Measurements from ENCODE around the gene CD84.
"Not testable (repeated sequence)": the region's sequence is repeated elsewhere in the genome, so short reads cannot be mapped to it uniquely, and the experiment has no call there.

The CD84 gene

DNA sequence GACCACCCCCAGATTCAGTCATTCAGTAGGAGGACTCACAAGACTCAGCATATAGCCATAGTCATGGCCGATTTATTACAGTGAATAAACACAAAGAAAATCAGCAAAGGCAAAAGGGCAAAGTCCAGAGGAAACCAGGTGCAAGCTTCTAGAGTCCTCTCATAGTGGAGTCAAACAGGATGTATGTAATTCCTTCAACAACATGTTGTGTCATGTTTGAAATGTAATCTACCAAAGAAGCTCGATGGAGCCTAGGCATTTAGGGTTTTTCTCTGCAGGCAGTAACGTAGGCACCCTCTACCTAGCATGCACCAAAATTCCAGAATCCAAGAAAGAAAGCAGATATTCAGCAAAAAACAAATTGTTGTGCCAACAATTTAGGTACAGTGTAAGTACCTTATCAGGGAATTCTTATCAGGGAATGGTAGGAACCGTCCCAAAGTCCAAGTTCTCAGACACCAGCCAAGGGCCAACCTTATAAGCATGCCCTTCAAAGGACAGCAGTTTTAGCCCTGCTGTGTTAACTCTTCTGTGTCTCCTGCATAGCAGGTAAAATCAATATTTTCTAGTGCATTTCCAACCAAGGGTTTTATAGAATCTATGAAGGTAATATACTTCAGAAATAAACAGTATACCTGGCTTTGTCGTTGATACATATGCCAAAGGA, 40.2 kb downstream of the CD84 start:
- Histone ChIP-seq H3K27me3 (ENCODE audit: insufficient read depth, low read depth, severe bottlenecking) (peaks cover 65% of the 10 kb centered on the region), H3K4me3 (ENCODE audit: low read depth, low read length) (no peak overlapping the region), H3K36me3 (no peaks in the 10 kb centered on the region), H3K9me3 (ENCODE audit: severe bottlenecking) (peaks cover 12% of the 10 kb centered on the region), H3K27ac (no peak overlapping the region)
- DNase-seq: no peak
- TF ChIP-seq, protein P1, sequence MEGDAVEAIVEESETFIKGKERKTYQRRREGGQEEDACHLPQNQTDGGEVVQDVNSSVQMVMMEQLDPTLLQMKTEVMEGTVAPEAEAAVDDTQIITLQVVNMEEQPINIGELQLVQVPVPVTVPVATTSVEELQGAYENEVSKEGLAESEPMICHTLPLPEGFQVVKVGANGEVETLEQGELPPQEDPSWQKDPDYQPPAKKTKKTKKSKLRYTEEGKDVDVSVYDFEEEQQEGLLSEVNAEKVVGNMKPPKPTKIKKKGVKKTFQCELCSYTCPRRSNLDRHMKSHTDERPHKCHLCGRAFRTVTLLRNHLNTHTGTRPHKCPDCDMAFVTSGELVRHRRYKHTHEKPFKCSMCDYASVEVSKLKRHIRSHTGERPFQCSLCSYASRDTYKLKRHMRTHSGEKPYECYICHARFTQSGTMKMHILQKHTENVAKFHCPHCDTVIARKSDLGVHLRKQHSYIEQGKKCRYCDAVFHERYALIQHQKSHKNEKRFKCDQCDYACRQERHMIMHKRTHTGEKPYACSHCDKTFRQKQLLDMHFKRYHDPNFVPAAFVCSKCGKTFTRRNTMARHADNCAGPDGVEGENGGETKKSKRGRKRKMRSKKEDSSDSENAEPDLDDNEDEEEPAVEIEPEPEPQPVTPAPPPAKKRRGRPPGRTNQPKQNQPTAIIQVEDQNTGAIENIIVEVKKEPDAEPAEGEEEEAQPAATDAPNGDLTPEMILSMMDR (IDR thresholded peaks at IDR 0.05; ENCODE audit: low read depth, low read length): no peak

DNA sequence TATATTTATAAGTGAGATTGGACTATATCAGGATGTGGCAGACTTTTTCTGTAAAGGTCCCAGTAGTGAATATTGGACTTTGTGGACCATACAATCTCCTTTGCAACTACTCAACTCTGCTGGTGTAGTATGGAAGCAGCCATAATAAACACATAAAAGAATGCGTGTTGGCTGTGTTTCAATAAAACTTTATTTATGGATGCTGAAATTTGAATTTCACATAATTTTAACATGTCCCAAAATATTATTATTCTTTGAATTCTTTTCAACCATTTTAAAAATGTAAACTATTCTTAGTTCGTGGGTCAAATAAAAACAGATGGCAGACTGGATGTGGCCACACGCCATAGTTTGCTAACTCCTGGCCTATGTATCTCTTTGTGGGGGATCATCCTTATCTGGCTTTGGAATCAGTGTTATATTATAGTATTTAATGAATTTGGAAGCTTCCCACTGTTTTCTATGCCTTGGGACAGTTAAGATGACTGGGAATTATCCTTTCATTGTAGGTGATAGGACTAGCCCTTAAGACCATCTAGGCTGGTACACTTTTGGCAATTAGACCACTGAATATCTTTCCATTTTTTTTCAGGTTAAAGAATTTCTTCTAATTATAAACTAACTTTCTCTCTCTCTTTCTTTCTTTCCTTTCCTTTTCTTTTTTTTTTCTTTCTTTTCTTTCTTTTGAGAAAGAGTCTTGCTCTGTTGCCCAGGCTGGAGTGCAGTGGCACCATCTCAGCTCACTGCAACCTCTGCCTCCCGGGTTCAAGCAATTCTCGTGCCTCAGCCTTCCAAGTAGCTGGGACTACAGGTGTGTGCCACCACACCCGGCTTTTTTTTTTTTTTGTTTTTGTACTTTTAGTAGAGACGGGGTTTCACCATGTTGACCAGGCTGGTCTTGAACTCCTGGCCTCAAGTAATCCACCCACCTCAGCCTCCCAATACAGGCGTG, 41.3 kb downstream of the CD84 start:
- TF ChIP-seq, protein P1 (IDR thresholded peaks at IDR 0.05; ENCODE audit: low read depth, low read length): no peak
- peaks cover 73% of the 10 kb centered on the region for H3K27me3 ChIP-seq (ENCODE audit: insufficient read depth, low read depth, severe bottlenecking)
- no peak for DNase-seq
- no peak overlapping the region for H3K27ac ChIP-seq
- H3K4me3 ChIP-seq (ENCODE audit: low read depth, low read length): no peak overlapping the region
- peaks cover 14% of the 10 kb centered on the region for H3K9me3 ChIP-seq (ENCODE audit: severe bottlenecking)
- no peaks in the 10 kb centered on the region for H3K36me3 ChIP-seq

DNA sequence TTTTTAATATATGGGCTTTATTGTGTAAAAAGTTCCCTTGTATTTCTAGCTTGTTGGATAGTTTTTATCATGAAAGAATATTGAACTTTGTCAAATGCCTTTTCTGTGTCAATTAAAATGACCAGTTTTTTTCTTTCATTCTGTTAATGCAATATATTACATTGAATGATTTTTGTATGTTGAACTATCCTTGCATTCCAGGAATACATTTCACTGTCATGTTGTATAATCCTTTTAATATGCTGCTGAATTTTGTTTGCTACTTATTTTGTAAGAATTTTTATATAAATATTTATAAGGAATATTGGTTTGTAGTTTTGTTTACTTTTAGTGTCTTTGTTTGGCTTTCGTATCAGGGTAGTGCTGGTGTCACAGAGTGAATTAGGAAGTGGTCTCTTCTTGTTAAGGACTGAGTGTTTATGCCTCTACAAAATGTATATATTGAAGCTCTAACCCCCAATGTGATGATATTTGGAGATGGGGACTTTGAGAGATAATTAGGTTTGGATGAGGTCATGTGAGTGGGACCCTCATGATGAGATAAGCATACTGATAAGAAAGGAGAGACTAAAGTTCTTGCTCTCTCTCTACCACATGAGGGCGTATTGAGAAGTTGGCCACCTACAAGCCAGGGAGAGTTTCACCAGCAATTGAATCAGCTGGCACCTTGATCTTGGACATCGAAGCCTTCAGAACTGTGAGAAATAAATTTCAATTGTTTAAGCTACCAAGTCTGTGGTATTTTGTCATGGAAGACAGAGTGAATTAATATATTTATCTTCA, 44.3 kb downstream of the CD84 start:
- Histone ChIP-seq H3K4me3 (ENCODE audit: low read depth, low read length) (no peak overlapping the region), H3K27ac (no peak overlapping the region), H3K9me3 (ENCODE audit: severe bottlenecking) (peaks cover 23% of the 10 kb centered on the region), H3K27me3 (ENCODE audit: insufficient read depth, low read depth, severe bottlenecking) (peaks cover 64% of the 10 kb centered on the region), H3K36me3 (no peaks in the 10 kb centered on the region)
- no peak for DNase-seq
- TF ChIP-seq, protein P1 (IDR thresholded peaks at IDR 0.05; ENCODE audit: low read depth, low read length): peak; percentile 55

DNA sequence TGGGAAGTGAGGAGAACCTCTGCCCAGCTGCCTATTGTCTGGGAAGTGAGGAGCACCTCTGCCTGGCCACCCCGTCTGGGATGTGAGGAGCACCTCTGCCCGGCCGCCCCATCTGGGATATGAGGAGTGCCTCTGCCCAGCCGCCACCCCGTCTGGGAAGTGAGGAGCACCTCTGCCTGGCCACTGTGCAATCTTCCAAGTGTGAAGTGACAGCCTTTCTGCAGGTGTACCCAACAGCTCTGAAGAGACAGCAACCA, 46.8 kb downstream of the CD84 start:
- peaks cover 21% of the 10 kb centered on the region for H3K9me3 ChIP-seq (ENCODE audit: severe bottlenecking)
- peaks cover 66% of the 10 kb centered on the region for H3K27me3 ChIP-seq (ENCODE audit: insufficient read depth, low read depth, severe bottlenecking)
- not testable (repeated sequence) for H3K27ac ChIP-seq; DNase-seq; H3K4me3 ChIP-seq (ENCODE audit: low read depth, low read length); H3K36me3 ChIP-seq

DNA sequence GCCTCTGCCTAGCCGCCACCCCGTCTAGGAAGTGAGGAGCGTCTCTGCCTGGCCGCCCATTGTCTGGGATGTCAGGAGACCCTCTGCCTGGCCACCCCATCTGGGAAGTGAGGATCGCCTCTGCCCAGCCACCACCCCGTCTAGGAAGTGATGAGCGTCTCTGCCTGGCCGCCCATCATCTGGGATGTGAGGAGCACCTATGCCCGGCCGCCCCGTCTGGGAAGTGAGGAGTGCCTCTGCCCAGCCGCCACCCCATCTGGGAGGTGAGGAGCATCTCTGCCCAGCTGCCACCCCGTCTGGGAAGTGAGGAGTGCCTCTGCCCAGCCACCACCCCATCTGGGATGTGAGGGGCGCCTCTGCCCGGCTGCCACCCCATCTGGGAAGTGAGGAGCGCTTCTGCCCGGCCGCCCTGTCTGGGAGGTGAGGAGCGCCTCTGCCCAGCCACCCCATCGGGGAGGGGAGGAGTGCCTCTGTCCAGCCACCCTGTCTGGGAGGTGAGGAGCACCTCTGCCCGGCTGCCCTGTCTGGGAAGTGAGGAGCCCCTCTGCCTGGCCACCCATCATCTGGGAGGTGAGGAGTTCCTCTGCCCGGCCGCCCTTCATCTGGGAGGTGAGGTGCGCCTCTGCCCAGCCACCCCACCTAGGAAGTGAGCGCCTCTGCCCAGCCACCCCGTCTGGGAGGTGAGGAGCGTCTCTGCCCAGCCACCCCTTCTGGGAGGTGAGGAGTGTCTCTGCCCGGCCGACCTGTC, 47.3 kb downstream of the CD84 start:
- H3K27me3 ChIP-seq (ENCODE audit: insufficient read depth, low read depth, severe bottlenecking): peaks cover 65% of the 10 kb centered on the region
- peaks cover 21% of the 10 kb centered on the region for H3K9me3 ChIP-seq (ENCODE audit: severe bottlenecking)
- H3K27ac ChIP-seq; DNase-seq; H3K4me3 ChIP-seq (ENCODE audit: low read depth, low read length); H3K36me3 ChIP-seq: not testable (repeated sequence)

DNA sequence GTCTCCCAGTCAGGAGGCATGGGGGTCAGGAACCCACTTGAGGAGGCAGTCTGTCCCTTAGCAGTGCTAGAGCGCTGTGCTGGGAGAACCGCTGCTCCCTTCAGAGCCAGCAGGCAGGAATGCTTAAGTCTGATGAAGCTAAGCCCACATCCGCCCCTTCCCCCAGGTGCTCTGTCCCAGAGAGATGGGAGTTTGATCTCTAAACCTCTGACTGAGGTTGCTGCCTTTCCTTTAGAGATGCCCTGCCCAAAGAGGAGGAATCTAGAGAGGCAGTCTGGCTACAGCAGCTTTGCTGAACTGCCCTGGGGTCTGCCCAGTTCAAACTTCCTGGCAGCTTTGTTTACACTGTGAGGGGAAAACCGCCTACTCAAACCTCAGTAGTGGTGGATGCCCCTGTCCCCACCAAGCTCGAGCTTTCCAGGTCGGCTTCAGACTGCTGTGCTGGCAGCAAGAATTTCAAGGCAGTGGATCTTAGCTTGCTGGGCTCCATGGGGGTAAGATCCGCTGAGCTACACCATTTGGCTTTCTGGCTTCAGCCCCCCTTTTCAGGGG, 49.8 kb downstream of the CD84 start:
- not testable (repeated sequence) for H3K4me3 ChIP-seq (ENCODE audit: low read depth, low read length); DNase-seq; H3K36me3 ChIP-seq; H3K27ac ChIP-seq
- Histone ChIP-seq H3K27me3 (ENCODE audit: insufficient read depth, low read depth, severe bottlenecking) (peaks cover 65% of the 10 kb centered on the region), H3K9me3 (ENCODE audit: severe bottlenecking) (peaks cover 11% of the 10 kb centered on the region)

DNA sequence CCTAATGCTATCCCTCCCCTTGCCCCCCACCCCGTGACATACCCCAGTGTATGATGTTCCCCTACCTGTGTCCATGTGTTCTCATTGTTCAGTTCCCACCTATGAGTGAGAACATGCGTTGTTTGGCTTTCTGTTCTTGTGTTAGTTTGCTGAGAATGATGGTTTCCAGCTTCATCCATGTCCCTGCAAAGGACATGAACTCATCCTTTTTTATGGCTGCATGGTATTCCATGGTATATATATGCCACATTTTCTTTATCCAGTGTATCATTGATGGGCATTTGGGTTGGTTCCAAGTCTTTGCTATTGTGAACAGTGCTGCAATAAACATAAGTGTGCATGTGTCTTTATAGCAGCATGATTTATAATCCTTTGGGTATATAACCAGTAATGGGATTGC, 55.5 kb downstream of the CD84 start:
- H3K36me3 ChIP-seq; H3K9me3 ChIP-seq (ENCODE audit: severe bottlenecking); DNase-seq; H3K27ac ChIP-seq; H3K4me3 ChIP-seq (ENCODE audit: low read depth, low read length): not testable (repeated sequence)
- H3K27me3 ChIP-seq (ENCODE audit: insufficient read depth, low read depth, severe bottlenecking): peaks cover 64% of the 10 kb centered on the region

Measured in WERI-Rb-1 (cell line).